ENCODE measurements around the gene FCHO1. TPM values are rescaled to one million over a fixed set of nuclear protein-coding genes. Genes with fewer than 3 reads are reported as not detected.

The FCHO1 gene
- total and polyA plus RNA-seq, 2 donors (not counting 3 experiments of a cell fraction or from before 2014, with no cell fraction given), result 0.66 to 1.6 TPM

DNA sequence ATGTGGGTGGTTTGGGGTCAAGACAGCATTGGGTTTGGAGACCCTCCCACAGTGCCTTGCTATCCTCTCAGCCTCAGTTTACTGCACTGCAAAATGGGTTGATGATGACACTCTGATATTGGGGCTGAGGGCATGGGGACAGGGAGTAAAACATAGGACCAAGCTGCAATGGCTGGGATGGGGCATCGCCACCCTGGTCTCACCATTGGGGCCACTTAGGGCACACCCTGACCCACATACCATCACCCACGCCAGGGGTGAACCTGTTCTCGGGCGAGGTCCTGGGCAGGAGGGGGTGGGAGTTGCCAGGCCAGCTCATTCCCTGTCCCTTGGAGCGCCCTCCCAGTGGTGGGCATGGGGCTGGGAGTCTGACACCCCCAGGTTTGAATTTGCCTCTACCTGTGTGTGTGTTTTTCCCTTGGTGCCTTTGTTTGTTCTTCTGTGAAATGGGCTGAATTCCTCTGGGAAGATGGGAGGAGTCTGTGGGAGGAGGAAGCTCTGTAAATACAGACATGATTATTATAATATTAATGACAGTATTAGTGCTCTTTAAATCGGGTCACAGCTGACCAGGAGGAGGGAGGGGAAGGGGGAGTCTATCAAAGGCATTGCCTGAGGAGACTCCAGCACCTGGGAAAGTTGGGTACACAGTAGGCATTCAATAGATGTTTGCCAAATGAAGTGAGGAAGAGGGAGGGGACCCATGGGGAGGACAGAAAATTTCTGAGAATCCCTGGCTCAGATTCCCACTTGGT is 2.2 kb upstream of the FCHO1 start:
- intact Hi-C loops (cut with micrococcal nuclease), result loop anchor here (5.0 kb wide), 1 partner anchor 47 kb away; no protein-coding TSS in a partner anchor
- no peaks in the 10 kb centered on the region for H3K36me3 ChIP-seq (ENCODE audit: control insufficient read depth in 2 of 2, extremely low read depth in 1 of 2, insufficient read depth in 2 of 2, low read length in 2 of 2)
- ChIA-PET POLR2A (no interaction called here), CTCF (interaction anchor here (1.4 kb wide), 1 partner anchor 18 kb away, joined by 4 read pairs; no protein-coding TSS in a partner anchor)
- H3K4me2 ChIP-seq (ENCODE audit: insufficient read depth, low read length), result no peak overlapping the region
- no peaks in the 10 kb centered on the region for H3K79me2 ChIP-seq (ENCODE audit: control insufficient read depth, insufficient read depth, low read length)
- no peaks in the 10 kb centered on the region for H3K9me3 ChIP-seq (replicated peaks; ENCODE audit: control insufficient read depth, insufficient read depth, low read length)
- TF ChIP-seq GATA2 (IDR thresholded peaks at IDR 0.05; ENCODE audit: insufficient read depth, insufficient read length, low read depth, low read length) (no peak), POLR2A (IDR thresholded peaks at IDR 0.05; ENCODE audit: low read depth, low read length) (no peak), EZH2 (IDR thresholded peaks at IDR 0.05; ENCODE audit: borderline replicate concordance, low read depth, low read length, severe bottlenecking) (no peak), JUN (IDR thresholded peaks at IDR 0.05; ENCODE audit: borderline replicate concordance, insufficient read depth, insufficient read length, low read depth) (no peak), FOS (IDR thresholded peaks at IDR 0.05; ENCODE audit: borderline replicate concordance, insufficient read depth, low read length) (no peak), MYC (IDR thresholded peaks at IDR 0.05; ENCODE audit: low read depth, low read length) (no peak), POLR2AphosphoS5 (IDR thresholded peaks at IDR 0.05; ENCODE audit: insufficient read depth, low read depth, low read length) (no peak)
- TF ChIP-seq, protein P1, sequence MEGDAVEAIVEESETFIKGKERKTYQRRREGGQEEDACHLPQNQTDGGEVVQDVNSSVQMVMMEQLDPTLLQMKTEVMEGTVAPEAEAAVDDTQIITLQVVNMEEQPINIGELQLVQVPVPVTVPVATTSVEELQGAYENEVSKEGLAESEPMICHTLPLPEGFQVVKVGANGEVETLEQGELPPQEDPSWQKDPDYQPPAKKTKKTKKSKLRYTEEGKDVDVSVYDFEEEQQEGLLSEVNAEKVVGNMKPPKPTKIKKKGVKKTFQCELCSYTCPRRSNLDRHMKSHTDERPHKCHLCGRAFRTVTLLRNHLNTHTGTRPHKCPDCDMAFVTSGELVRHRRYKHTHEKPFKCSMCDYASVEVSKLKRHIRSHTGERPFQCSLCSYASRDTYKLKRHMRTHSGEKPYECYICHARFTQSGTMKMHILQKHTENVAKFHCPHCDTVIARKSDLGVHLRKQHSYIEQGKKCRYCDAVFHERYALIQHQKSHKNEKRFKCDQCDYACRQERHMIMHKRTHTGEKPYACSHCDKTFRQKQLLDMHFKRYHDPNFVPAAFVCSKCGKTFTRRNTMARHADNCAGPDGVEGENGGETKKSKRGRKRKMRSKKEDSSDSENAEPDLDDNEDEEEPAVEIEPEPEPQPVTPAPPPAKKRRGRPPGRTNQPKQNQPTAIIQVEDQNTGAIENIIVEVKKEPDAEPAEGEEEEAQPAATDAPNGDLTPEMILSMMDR (IDR thresholded peaks at IDR 0.05; ENCODE audit: extremely low read depth in 1 of 2, insufficient read depth in 1 of 2, low read depth in 1 of 2, low read length in 2 of 2), result no peak
- TF ChIP-seq, protein P2, sequence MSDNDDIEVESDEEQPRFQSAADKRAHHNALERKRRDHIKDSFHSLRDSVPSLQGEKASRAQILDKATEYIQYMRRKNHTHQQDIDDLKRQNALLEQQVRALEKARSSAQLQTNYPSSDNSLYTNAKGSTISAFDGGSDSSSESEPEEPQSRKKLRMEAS (IDR thresholded peaks at IDR 0.05; ENCODE audit: insufficient read depth, insufficient read length), result no peak
- no peak overlapping the region for H3K27ac ChIP-seq (ENCODE audit: insufficient read depth, low read depth, low read length)
- H3K4me3 ChIP-seq (replicated peaks in 1 of 3; ENCODE audit: insufficient read depth in 1 of 3, low read depth in 1 of 3, low read length in 3 of 3), result no peak overlapping the region
- no peak overlapping the region for H3K9ac ChIP-seq (replicated peaks; ENCODE audit: extremely low read depth, insufficient read depth, low read length)
- DNase-seq (ENCODE audit: low read depth, low spot score) (no peak), FAIRE-seq (no peak)
- dilution Hi-C loops (cut with MboI; ENCODE audit: extremely low pct_ligation_motif_present, low sequenced_read_pairs), result no loop called here
- H2AFZ ChIP-seq (ENCODE audit: low read depth, low read length), result no peak overlapping the region
- BruUV-seq (replicated peaks), result no TSS peak
- H4K20me1 ChIP-seq (replicated peaks; ENCODE audit: control insufficient read depth, extremely low read depth, insufficient read depth, low read length), result no peaks in the 10 kb centered on the region
- peaks cover 4% of the 10 kb centered on the region for H3K4me1 ChIP-seq (ENCODE audit: control insufficient read depth, extremely low read depth, insufficient read depth, low read length)
- no peaks in the 10 kb centered on the region for H3K9me1 ChIP-seq (replicated peaks; ENCODE audit: control insufficient read depth, extremely low read depth, insufficient read depth, low read length)
- peaks cover 0 to 2% of the 10 kb centered on the region in 2 experiments for H3K27me3 ChIP-seq (ENCODE audit: control insufficient read depth in 2 of 2, insufficient read depth in 2 of 2, low read length in 2 of 2)
